Superior temporal gyrus (tissue), 1 donor: ENCODE measurements around the gene HTRA3.

Experiments used
- DNase-seq: peaks from one replicate; pipeline ENCODE4 v3.0.0-alpha.2; 2016; ENCODE audit errors: extremely low spot score

HTRA3 gene

DNA sequence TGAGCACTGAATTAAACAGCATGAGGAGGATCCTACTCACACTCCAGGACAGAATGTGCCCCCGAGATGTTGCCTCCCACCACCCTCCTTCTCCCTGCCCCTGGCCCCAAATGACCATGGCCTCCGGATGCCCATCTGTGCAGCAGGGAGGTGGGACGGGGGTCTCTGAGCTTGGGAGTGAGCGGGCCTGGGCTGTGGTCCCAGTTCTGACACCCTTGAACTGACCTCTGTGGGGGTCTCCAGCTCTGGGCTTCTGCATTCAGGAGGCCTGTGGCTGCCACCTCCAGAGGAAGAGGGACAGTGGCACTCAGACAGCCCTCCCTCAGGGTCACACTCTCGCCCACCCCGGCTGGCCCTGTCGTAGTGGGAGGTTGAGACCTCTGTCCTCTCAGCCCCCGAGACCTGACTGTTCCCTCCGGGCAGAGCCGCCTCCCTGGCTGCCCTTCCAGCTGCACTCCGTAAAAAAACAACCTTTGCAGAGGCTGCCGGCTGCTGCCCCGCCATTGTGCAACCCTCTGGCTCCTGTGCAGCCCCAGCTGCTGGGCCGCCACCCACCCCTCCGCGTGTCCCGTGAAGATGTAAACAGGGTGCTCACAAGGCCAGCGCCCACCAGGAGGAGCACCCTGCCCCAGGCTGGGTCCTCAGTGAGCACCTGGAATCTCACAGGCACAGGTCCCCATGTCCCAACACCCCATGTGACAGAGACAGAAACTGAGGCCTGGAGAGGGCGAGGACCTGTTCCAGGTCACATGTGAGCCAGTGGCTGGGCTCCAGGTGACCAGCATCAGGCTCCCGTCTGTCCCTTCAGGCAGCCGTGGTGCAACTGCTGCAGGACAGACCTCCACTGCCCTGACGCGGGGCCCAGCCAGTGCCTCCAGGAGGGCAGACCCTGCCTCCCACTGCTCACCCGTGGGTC lies 39.6 kb downstream of the HTRA3 start:
- DNase-seq = no peak

- no peak for DNase-seq
Measured at GRCh38 chr4:8310306-8310705, 40.8 kb downstream of the HTRA3 start.

DNA sequence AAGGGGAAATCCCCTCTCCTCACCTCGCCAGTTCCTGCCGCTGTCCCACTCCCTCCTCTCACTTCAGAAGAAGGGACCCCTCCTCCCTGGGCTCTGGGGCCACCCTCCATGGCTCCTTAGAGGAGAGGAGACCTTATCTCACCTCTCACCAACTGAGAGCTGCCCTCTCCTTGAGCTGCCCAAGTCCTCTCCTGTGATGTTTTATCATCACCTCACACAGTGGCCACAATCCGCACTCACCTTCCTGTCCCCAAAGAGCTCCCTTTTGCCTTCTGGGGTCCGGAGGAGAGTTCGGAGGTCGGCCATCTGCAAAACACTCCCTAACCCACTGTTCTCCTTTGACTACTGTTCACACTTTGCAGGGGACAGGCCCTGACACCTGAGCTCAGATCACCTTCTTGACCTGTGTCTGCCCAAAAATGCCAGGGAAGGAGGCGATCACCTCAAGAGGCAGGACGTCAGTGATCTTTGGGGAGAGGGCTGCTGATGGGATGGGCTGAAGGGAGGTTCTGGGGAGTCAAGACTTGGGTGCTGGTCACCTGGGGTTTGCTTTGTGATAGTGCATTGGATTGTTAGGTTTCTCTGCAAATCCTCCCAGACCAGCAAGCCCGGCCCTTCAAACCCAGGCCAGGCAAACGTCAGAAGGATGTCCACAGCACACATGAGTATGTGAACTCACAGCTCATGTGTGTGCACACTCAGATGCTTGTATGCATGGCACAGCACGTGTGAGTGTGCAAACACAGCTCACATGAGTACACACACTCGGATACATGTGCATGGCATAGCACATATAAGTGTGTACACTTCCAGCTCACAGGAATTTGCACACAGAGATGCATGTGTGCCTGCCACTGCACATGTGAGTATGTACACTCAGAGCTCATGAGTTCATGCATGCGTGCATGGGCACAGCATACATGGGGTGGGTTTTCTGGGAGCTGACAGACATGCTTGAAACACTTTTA lies 41.8 kb downstream of the HTRA3 start:
- DNase-seq = no peak

DNA sequence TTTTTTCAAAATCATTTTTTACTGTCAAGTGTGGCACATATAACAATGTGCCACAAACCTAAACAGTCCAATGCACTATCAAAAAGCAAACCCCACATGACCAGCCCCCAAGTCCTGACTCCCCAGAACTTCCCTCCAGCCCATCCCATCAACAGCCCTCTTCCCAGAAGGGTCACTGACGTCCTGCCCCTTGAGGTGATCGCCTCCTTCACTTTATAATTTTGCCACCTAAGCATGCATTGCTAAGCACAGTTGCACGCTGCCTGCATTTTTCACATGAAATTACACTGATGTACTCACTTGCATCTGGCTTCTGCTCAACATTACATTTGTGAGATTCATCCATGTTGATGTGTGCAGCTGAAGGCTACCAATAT lies 42.5 kb downstream of the HTRA3 start:
- DNase-seq = no peak

- DNase-seq = no peak
Measured at GRCh38 chr4:8312976-8313375, 43.4 kb downstream of the HTRA3 start.

DNA sequence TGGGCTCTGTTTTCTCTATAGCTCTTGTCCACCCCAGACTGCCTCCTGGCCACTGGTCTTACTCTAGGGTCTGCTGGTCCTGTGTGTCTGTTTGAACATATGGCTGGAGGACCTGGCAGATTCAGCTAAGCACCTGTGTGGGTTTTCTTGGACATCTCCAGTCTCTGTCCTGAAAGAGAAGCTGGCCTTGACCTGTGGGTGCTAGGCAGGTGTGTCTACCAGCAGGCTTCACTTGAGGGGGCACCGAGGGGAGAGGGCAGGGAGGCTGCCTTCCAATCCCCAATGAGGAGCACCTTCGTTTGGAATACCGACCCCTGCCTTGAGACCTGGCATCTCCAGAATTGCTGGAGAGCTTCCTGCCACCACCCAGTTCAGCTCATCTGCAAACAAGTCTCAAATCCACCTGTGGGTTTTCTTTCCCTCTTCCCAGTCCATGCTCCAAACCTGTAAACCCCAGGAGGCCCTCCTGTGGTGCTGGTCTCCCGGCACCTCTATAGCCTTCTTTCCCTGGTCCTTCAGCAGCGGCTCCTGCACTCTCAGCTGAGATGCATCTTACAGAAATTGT lies 45.2 kb downstream of the HTRA3 start:
- DNase-seq = no peak

- DNase-seq = no peak
Measured at GRCh38 chr4:8315435-8316250, 46.1 kb downstream of the HTRA3 start.

DNA sequence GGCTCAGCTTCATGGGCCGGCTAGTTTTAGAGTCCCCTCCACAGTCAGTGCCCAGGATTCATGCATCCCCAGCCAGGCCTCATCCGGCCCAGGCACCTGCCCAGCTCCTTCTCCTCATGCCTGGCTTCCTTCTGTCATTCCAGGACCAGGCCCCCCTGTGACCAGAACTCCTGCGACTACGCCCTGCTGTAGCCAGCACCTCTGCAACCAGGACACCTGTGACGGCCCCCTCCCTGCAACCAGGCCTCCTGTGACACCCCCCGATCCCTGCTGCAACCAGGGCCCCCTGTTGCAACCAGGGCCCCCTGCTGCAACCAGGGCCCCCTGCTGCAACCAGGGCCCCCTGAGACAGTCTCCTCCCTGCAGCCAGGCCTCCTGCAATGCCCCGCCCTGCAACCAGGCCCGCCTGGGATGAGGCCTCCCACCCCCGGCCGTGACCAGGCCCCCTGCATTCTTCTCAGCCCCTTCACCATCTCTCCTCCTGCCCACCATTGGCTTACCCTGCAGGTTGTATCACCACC lies 46.8 kb downstream of the HTRA3 start:
- no peak for DNase-seq

- DNase-seq = no peak
Measured at GRCh38 chr4:8316911-8317351, 47.4 kb downstream of the HTRA3 start.

GRCh38 chr4:8317474-8317873 lies 47.9 kb downstream of the HTRA3 start:
- DNase-seq = no peak

DNA sequence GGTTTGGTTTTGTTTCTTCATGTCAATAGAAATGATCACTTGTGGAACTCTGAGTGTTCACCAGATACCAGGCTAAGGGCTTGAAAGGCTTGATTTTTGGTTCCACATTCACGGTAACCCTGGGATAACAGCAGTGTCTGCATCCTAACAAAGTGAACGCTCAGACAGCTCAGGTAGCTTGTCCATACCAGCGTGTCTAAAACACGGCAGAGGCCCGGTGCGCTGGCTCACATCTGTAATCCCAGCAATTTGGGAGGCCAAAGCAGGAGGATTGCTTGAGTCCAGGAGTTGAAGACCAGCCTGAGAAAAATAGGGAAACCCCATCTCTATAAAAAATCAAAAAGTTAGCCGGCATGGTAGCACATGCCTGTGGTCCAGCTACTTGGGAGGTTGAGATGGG lies 49.0 kb downstream of the HTRA3 start:
- no peak for DNase-seq

DNA sequence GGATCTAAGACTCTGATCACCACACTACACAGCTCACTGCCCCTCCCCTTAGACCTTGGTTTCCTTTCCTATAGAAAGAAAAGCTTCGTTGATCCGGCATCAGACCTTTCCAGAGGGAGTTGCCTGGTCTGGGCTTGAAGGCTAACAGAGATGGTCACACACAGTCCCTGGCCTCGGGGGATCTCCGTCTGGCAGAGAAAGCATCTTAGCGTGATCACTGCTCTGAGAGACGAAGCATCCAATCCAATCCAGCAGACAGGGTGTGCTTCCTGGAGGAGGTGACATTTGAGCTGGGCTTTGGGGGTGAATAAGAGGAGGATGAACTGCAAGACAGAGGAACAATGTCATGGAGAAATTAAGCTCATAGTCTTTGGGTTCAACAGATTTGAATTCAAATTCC lies 49.5 kb downstream of the HTRA3 start:
- DNase-seq = no peak

GRCh38 chr4:8319731-8320385 lies 50.3 kb downstream of the HTRA3 start:
- no peak for DNase-seq

DNA sequence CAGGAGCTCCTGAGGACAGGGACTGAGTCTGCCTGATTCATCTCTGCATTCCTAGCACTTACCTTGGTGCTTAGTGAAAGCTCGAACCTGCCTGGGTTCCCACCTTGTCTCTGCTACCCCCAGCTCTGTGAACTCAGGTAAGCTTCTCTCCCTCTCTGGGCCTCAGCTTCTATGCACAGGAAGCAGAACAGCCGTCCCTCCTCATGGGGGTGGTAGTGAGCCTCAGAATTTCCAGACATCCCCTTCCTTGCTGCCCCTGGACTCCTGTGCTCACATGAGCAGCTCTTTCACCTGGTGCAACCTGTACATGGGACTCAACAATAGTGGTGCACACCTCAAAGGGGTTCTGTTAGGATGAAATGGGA lies 50.8 kb downstream of the HTRA3 start:
- DNase-seq = no peak

DNA sequence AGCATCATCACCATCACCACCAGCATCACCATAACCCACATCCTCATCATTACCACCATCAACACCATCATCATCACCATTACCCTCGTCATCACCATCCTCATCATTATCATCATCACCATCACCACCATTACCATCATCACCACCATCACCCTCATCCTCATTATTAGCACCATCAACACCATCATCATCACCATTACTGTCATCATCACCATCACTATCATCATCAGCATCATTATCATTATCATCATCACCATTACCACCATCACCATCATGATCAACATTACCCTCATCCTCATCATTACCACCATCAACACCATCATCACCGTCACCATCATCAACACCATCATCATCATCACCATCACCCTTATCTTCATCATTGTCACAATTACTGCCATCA lies 51.7 kb downstream of the HTRA3 start:
- DNase-seq = no peak

DNA sequence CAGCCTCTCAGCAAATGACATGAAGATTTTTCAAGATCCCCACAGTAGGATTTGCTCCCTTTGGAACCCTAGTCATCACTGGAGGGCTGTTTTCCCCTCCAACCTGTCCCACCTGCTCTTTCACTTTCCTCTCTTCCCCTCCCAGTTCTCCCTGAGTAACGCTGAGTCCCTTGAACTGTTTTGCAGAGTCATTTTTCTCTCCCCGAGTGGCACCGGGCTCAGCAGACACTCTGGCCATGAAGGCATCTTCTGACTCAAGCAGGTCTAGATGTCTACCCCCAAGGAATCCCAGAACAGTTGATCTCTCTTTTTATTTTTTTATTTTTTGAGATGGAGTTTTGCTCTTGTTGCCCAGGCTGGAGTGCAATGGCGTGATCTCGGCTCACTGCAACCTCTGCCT lies 52.2 kb downstream of the HTRA3 start:
- no peak for DNase-seq

DNA sequence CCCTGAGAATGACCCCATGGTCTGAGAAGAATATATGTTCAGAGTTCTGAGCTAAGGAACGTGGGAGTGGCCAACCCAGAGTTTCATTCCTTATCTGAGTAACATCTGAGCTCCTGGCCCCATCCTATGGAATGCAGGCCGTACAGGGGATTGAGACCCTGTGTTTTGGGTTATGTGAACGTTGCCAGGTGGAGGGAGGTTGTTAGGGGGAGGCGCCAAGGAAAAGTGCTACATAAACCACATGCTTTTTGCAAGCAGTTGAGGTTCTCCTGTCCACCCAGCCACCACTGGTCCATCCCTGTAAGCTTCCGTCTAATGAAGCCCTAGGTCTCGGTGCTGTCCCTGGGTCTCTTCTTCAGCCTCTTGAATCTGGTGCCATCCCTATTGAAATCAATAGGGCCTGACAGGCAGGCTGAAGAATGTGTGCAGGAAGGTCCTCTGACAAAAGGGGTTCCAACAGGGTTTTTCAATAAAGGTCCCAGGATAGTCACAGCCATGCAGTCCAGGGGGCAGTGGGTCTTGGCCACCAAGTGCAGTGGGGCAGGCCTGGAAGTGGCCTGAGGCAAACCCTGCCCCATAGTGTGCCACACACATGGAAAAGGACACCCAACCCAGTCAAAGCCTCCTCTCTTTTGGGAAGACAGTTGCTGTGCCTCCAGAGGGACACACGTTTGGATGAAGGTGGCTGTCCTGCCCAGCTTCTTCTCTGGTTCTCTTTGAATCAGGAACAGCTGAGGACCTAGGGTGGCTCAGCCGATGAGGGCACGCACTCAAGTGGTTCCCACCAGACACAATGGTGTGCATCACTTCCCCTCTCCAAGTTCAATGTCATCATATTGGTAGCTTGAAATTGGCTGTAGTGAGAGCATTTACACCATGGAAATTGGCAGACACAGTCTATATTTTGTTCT lies 53.5 kb downstream of the HTRA3 start:
- no peak for DNase-seq

GRCh38 chr4:8323947-8324555 lies 54.5 kb downstream of the HTRA3 start:
- no peak for DNase-seq

- DNase-seq = no peak
Measured at GRCh38 chr4:8324640-8325239, 55.2 kb downstream of the HTRA3 start.
